HL-60 (cell line): ENCODE measurements around the gene GOLGA6A.

Experiments used
- CTCF ChIP-seq: IDR thresholded peaks from one replicate; pipeline ENCODE4 v1.5.1; 2011; ENCODE audit warnings: low read length, control low read depth, inconsistent platforms; ENCODE audit not compliant: insufficient read depth
- GABPA ChIP-seq: IDR thresholded peaks from 2 replicates; pipeline ENCODE4 v1.6.1; 2012; ENCODE audit warnings: low read depth
- POLR2AphosphoS5 ChIP-seq: IDR thresholded peaks from 2 replicates; pipeline ENCODE4 v1.6.1; 2012; ENCODE audit warnings: low read depth
- REST ChIP-seq: IDR thresholded peaks from 2 replicates; pipeline ENCODE4 v1.6.1; 2012; ENCODE audit warnings: low read depth; ENCODE audit not compliant: insufficient replicate concordance
- SPI1 ChIP-seq: IDR thresholded peaks from 2 replicates; pipeline ENCODE4 v1.6.1; 2012; ENCODE audit warnings: low read depth, mild to moderate bottlenecking, borderline replicate concordance

- TF ChIP-seq CTCF: no peak
- no peak for TF ChIP-seq POLR2AphosphoS5
- no peak for TF ChIP-seq SPI1
- no peak for TF ChIP-seq REST
- no peak for TF ChIP-seq GABPA
These were observed 27.4 kb upstream of the GOLGA6A start for GRCh38 chr15:74109713-74110112.
